GM06990 (cell line): ENCODE results near the gene ALDH9A1.

Experiments used
- DNase-seq: peaks from one replicate; pipeline ENCODE4 v3.0.0-alpha.2; 2011; ENCODE audit not compliant: insufficient read length; ENCODE audit errors: extremely low read depth
- H3K27me3 ChIP-seq: replicated peaks from 2 replicates; pipeline ENCODE4 v1.6.0; 2011; ENCODE audit warnings: low read length; ENCODE audit not compliant: control insufficient read depth, insufficient read depth
- H3K36me3 ChIP-seq: 2 replicates; pipeline ENCODE4 v1.5.1; 2011; ENCODE audit warnings: low read length; ENCODE audit not compliant: control insufficient read depth, insufficient read depth
- H3K4me3 ChIP-seq: replicated peaks from 2 replicates; pipeline ENCODE4 v1.5.1; 2011; ENCODE audit warnings: low read depth, mild to moderate bottlenecking, control low read depth, low read length
- CTCF ChIP-seq: IDR thresholded peaks from 2 replicates; pipeline ENCODE4 v1.5.1; 2011; ENCODE audit warnings: low read length, control low read depth, mild to moderate bottlenecking, inconsistent platforms; ENCODE audit not compliant: insufficient read depth, poor library complexity, severe bottlenecking

Gene ALDH9A1

GRCh38 chr1:165628147-165628822 is 70.1 kb downstream of the ALDH9A1 start:
- Histone ChIP-seq H3K4me3 (no peak overlapping the region), H3K27me3 (no peaks in the 10 kb centered on the region), H3K36me3 (no peaks in the 10 kb centered on the region)
- no peak for DNase-seq
- no peak for TF ChIP-seq CTCF

DNA sequence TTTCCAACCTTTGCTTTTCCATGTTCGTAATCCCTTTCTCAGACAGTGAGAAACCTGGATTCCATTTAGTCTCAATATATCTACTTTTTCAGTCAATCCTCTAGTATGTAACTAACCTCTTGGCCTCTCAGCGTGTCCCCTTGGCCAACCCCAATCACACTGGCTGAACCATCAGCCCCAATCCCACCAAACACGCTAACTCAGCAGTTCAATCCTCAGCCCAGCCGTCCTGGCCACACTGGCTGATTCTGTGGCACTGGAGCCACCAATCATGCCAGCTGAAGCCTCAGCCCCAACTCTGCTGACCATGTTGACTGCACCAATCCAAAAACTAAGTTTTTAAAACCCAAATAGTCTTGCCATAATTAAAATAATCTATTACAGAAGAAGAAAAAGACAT is 73.9 kb downstream of the ALDH9A1 start:
- no peak overlapping the region for H3K4me3 ChIP-seq
- DNase-seq: no peak
- TF ChIP-seq CTCF: no peak
- H3K36me3 ChIP-seq: no peaks in the 10 kb centered on the region
- H3K27me3 ChIP-seq: no peaks in the 10 kb centered on the region

DNA sequence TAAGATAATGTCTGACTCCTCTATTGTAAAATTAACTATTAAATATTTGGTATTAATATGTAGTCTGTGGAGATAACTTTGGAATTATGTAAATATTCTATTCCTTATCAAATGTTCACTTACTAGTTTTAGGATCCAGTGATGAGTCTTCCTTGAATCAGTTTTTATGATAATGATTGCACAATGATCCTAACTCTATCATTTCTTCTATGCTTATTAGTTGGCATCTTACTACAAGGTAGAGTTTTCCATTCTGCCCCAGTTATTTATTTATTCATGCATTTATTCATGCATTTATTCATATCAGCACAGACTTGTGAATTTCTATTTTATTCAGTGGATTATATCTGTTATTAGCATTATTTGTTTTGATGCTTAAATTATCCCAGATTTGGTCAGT is 74.7 kb downstream of the ALDH9A1 start:
- TF ChIP-seq CTCF: no peak
- Histone ChIP-seq H3K36me3 (no peaks in the 10 kb centered on the region), H3K27me3 (no peaks in the 10 kb centered on the region), H3K4me3 (no peak overlapping the region)
- DNase-seq: no peak

DNA sequence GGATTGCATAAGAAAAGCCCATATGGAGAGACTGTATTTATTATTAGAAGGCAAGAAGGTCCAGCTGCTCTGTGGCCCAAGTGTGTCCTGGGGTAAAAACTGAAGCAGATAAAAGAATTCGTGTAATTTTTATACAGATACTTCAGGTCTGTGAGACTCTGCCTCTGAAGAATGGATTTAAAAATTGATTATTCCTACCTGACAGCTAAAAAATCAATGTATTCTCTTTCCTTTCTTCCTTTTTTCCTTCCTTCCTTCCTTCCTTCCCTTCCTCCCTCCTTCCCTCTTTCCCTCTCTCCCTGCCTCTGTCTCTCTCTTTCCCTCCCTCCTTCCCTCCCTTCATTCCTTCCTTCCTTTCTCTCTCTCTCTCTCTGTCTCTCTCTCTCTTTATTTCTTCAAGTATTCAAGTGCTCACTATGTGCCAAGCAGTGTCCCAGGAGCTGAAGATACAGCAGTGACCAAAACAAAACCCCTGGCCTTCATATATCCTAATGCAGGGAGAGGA is 78.7 kb downstream of the ALDH9A1 start:
- no peak overlapping the region for H3K4me3 ChIP-seq
- no peaks in the 10 kb centered on the region for H3K36me3 ChIP-seq
- no peak for DNase-seq
- no peak for TF ChIP-seq CTCF
- no peaks in the 10 kb centered on the region for H3K27me3 ChIP-seq

- no peak for DNase-seq
- Histone ChIP-seq H3K4me3 (no peak overlapping the region), H3K27me3 (no peaks in the 10 kb centered on the region), H3K36me3 (no peaks in the 10 kb centered on the region)
- TF ChIP-seq CTCF: no peak
These were observed 81.3 kb downstream of the ALDH9A1 start for GRCh38 chr1:165616987-165617546.
